ENCODE data around the gene SMIM41.

Gene SMIM41

DNA sequence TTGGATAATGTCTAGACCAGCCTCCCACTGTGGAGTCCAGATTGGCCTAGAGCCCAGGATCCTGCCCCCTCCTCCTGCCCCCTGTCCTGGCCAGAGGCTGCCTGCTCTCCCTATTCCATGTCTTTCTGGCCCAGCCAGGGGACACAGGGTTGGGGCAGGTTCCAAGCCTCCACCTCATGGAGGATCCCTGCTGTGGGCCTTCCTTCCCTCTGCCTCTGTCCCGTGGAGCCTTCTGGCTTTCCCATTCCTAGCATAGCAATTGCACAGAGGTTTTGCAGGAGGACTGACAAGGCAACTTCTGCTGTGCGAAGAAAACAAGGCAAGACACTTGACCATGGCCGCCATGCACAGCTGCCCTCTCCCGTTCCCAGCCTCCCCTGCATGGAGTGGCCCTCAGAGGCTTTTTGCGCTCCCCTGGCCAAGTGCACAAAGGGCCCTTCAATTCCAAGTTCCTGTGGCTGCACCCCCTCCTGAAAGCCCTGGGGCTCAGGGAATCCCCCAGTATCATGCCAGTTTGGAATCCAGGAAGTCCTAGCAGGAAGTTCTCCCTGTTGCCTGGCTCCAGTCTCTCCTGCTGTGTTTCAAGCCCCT is 70.2 kb downstream of the SMIM41 start:
- DNase-seq: no peak

DNA sequence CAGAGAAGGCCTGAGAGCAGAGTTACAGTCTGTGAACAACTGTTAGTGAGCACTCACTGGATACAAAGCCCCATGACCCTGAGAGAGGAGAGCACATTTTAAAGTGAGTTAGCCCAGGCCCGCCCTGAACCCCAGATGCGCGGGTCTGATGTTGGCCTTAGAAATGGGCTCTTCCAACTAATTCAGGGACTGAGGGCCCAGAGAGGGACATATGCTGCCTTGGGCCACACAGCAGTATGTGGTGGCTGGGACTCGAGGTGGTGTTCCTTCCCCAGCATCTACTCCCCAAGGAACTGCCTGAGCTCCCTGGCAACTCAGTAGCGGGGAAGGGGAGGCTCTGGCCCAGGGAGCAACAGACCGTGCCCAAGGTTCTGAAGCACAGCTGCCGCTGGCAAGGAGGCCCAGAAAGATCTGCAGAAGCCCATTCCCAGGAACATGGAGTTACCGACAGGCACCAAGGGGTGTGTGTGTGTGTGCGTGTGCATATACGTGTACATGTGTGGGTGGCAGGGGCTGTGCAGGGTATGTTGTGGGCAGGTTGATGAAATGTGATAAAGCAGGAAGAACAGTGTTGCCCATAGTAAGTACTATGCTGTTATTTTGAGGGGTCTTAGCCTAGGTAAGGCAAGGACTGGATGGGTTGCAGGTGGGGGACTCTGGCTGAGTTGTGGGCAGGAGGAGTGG is 71.8 kb downstream of the SMIM41 start:
- no peak for DNase-seq

DNA sequence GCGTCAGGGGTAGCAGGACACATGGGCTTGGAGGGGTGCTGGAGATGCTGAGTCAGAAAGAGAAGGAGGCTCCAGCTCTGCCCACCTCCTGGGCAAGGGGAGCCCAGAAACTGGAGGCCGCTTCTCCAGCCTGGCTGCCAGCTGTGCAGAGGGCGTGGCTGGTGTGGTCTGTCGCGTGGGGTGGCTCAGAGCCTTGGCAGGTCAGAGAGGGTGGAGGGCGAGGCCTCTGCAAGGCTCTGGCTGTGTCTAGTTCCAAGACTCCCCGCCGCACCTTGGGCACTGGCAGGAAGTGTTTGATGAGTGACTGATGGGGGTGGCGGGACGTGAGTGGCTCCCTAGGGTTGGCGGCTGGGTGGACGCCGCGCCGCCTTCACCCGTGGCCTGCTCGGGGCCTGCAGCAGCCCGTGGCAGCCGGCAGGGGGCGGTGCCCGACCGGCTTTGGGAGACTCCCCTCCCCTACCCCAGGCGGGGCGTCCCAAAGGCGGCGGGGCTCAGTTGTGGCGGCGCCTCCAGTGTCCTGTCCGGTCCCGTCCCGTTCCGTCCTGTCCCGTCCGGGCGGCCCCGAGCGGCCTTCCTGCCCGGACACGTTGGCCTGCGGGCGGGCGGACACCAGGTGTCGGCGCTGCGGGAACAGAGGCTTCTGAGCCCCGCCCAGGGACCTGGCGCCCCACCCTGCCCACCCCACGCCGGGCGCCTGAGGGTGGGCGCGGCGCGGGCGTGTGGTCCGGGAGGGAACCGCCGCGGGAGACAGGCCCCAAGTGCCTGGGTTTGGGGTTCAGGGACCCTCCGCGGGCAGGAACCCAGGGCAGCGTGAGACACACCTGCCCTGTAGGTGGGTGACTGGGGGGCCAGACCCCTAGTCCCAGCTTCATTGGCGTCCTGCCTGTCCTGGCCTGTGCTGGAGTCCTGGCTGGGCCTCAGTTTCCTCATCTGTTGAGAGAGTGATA is 72.6 kb downstream of the SMIM41 start:
- no peak for DNase-seq

DNA sequence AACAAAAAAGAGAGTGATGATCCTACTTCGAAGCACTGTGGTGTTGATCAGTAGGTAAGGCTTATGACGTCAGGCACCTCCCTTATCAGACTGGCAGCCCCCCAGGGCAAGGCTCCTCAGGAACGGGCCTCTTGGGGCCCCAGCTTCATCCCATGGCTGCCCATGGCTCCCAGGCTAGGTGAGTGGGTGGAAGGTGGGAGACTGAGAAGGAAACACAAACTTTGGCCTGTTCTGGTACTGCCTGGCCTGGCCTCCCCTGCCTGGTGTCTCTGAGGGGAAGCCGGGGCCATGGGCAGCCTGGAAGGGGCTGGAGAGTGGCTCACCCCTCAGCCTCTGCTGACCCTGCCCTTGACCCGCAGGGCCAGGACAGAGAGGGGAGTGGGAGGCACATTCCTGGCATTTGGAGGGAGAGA is 73.4 kb downstream of the SMIM41 start:
- DNase-seq: no peak

DNA sequence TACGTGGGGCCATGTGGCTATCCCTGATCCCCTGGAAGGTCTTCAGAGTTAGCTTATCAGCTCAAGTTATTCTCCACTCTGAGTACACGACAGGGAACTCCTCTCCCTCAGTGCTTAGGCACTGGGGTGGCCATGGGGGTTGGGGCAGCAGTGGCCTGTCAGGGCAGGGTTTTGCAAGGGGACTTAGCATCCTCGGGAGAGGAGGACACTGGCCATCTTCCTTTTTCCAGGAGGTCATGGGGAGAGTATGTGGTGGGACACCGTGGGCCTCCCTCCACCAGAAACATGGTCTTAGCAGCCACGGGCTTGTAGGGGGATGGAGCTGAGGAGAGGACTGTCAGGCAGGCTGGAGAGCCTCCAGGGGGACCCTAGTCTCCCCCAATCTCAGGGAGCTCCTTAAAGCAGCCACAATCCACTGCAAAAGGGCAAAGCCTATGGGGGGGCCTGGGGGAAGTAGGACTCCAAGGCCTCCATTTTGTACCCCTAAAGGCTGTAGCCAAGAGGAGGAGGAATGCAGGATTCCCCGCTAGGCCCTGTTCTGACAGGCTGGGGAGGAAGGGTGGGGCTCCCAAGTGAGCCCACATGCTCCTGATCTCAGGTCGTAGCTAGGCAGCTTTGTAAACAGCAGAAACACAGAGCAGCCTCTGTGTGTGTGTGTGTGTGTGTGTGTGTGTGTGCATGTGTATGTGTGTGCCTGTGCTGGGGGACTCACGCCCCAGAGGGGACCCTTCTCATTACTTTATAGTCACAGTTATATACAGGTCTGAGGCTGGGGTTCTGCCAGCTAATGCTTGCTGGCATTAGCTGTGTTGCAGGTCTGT is 75.8 kb downstream of the SMIM41 start:
- DNase-seq: no peak

DNA sequence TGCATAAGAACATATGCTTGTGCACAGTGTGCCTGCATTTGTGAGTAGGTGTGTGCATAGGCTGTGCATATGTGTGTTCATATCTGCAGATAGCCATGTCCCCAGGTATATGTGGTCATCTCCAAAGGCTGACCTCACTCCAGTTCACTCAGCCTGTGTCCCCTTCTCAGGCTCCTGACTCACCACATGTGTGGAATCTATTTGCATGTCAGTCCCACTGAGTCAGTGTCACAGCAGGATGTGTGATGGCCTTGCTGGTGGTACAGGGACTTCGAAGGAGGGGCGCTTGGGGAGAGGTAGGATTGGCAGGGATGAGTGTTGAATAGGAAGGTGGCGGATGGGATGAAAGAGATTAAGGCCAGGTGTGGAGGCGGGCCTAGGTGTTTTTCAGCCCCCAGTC is 76.8 kb downstream of the SMIM41 start:
- DNase-seq: no peak

DNA sequence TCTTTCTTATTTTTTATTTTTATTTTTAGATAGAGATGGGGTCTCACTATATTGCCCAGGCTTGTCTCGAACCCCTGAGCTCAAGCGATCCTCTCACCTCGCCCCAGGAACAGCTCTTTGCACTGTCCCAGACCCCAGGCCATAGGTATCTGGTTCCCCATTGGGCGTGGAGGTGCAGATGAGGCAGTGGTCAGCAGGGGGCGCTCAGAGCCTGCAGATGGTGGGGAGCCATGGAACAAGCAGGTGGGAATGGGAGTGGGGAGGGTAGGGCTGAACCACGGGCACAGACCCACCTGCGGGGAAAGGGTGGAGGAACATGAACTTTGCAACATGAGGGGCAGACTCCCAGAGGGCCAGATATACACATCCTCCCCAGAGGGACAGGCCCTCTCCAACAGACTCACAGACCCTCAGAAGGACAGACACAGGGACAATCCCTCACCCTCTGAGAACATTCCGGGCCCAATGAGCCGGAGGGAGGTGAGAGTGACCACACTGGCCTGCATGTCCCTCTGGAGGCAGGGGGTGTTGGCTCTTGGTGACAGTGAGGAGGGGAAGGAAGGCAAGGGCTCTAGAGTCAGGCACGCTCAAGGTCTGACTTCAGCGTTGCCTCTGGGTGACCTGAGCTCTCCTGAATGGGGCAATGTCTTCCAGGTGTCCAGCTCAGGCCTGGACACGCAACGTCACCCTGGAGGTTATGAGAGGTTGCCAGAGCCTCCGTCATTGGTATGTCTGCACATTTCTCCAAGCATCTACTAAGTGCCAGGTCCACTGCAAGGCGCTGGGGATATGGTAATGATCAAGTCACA is 77.5 kb downstream of the SMIM41 start:
- peak; percentile 53 for DNase-seq

DNA sequence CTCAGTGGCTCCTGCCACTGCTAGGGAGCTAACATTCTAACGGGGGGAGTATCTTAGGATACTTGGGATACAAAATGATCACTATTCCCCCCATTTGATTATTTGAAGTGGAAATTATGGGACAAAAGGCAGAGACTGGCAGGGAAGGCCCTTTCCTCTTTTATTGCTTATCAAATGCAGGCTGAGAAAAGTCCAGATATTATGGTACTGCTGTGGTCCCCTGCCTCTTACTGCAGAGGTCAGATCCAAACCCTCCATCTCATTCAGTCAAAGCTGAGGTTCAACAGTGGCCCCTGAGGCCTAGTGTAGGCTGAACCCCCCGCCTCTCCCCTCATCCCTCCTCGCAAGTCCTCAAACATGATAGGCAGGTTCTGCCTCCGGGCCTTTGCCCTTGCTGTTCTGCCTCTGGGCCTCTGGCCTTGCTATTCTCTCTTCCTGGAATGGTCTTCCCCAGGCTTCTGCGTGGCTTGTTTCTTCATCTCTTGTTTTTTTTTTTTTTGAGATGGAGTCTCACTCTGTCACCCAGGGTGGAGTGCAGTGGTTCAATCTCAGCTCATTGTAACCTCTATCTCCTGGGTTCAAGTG is 78.2 kb downstream of the SMIM41 start:
- DNase-seq: no peak

Measured in NCI-H2029 treated with DMSO at 0.1 percent for 48 hours (cell line).